ENCODE data around the gene MSLN. TPM values are rescaled to one million over a fixed set of nuclear protein-coding genes. Genes with fewer than 3 reads are reported as not detected.

The MSLN gene
- total RNA-seq, 2 donors from 2014 or later: 1.3 TPM; not detected in 1

GRCh38 chr16:763369-764183 lies 3.0 kb downstream of the MSLN start:
- Histone ChIP-seq H3K27ac (no peak overlapping the region), H3K4me3 (no peak overlapping the region), H3K9me3 (no peaks in the 10 kb centered on the region), H3K4me1 (ENCODE audit: control insufficient read depth in 1 of 2, low read depth in 2 of 2) (no peaks in the 10 kb centered on the region), H3K27me3 (replicated peaks; ENCODE audit: insufficient read depth) (no peaks in the 10 kb centered on the region), H3K36me3 (no peaks in the 10 kb centered on the region)
- ATAC-seq (ENCODE audit: insufficient number of reproducible peaks, low FRiP score, low read depth) (no peak), DNase-seq (ENCODE audit: low spot score) (no peak)
- TF ChIP-seq CTCF (IDR thresholded peaks at IDR 0.05): no peak

GRCh38 chr16:764184-764750 lies 3.7 kb downstream of the MSLN start:
- Histone ChIP-seq H3K9me3 (no peaks in the 10 kb centered on the region), H3K36me3 (no peaks in the 10 kb centered on the region), H3K27me3 (replicated peaks; ENCODE audit: insufficient read depth) (no peaks in the 10 kb centered on the region), H3K4me3 (no peak overlapping the region), H3K4me1 (ENCODE audit: control insufficient read depth in 1 of 2, low read depth in 2 of 2) (no peaks in the 10 kb centered on the region), H3K27ac (no peak overlapping the region)
- no peak for DNase-seq (ENCODE audit: low spot score)
- no peak for ATAC-seq (ENCODE audit: insufficient number of reproducible peaks, low FRiP score, low read depth)
- no peak for TF ChIP-seq CTCF (IDR thresholded peaks at IDR 0.05)

- Histone ChIP-seq H3K27ac (no peak overlapping the region), H3K27me3 (replicated peaks; ENCODE audit: insufficient read depth) (no peaks in the 10 kb centered on the region), H3K36me3 (no peaks in the 10 kb centered on the region), H3K9me3 (no peaks in the 10 kb centered on the region), H3K4me3 (no peak overlapping the region), H3K4me1 (ENCODE audit: control insufficient read depth in 1 of 2, low read depth in 2 of 2) (no peaks in the 10 kb centered on the region)
- no peak for DNase-seq (ENCODE audit: low spot score)
- no peak for TF ChIP-seq CTCF (IDR thresholded peaks at IDR 0.05)
- ATAC-seq (ENCODE audit: insufficient number of reproducible peaks, low FRiP score, low read depth): no peak
Observed at GRCh38 chr16:764848-765487, 4.4 kb downstream of the MSLN start.

- ATAC-seq (ENCODE audit: insufficient number of reproducible peaks, low FRiP score, low read depth): no peak
- Histone ChIP-seq H3K27me3 (replicated peaks; ENCODE audit: insufficient read depth) (no peaks in the 10 kb centered on the region), H3K27ac (no peak overlapping the region), H3K36me3 (no peaks in the 10 kb centered on the region), H3K4me3 (no peak overlapping the region), H3K4me1 (ENCODE audit: control insufficient read depth in 1 of 2, low read depth in 2 of 2) (no peaks in the 10 kb centered on the region), H3K9me3 (no peaks in the 10 kb centered on the region)
- DNase-seq (ENCODE audit: low spot score): no peak
- TF ChIP-seq CTCF (IDR thresholded peaks at IDR 0.05): no peak
Observed at GRCh38 chr16:765488-765865, 4.9 kb downstream of the MSLN start.

GRCh38 chr16:766008-766819 lies 5.7 kb downstream of the MSLN start:
- DNase-seq (ENCODE audit: low spot score) (no peak), ATAC-seq (ENCODE audit: insufficient number of reproducible peaks, low FRiP score, low read depth) (no peak)

More at GRCh38 chr16:766008-766819, 5.7 kb downstream of the MSLN start:
- Histone ChIP-seq H3K27ac (no peak overlapping the region), H3K27me3 (replicated peaks; ENCODE audit: insufficient read depth) (no peaks in the 10 kb centered on the region), H3K36me3 (no peaks in the 10 kb centered on the region), H3K9me3 (no peaks in the 10 kb centered on the region), H3K4me1 (ENCODE audit: control insufficient read depth in 1 of 2, low read depth in 2 of 2) (no peaks in the 10 kb centered on the region), H3K4me3 (no peak overlapping the region)
- no peak for TF ChIP-seq CTCF (IDR thresholded peaks at IDR 0.05)
